HCT116 (cell line): ENCODE results near the gene NKX1-1. TPM values are rescaled to one million over a fixed set of nuclear protein-coding genes. Genes with fewer than 3 reads are reported as not detected.

Experiments
- ATAC-seq: fragments of 200-7000 bp; cut with Tn5 transposase; 2 replicates; pipeline ENCODE4 v1.9.1; 2020; ENCODE audit warnings: mild to moderate bottlenecking, moderate library complexity
- BruUV-seq: library from RNA; stranded (reverse); fragments of 400-500 nt; replicated peaks from 2 replicates; lab custom pipeline; 2021; lab: Mats Ljungman, UMichigan
- CTCF ChIA-PET: fragments of 300-600 bp; sonication (Branson Sonifier 250); formaldehyde crosslinking; loops from one replicate; lab custom pipeline; 2021; ENCODE audit warnings: antibody characterized with exemption; lab: Charles Lee
- POLR2A ChIA-PET: fragments of 300-600, 350-600 bp; sonication (Branson Sonifier 250); formaldehyde crosslinking; loops from one replicate; lab custom pipeline; 2021; ENCODE audit warnings: antibody characterized with exemption; lab: Charles Lee
- RAD21 ChIA-PET, 2 experiments: fragments of 300-600 bp; sonication (Branson Sonifier 250); formaldehyde crosslinking; loops; one replicate each; lab custom pipeline; 2023; ENCODE audit warnings: low total read pairs in 2 of 2; ENCODE audit not compliant: uncharacterized antibody in 2 of 2, unreplicated experiment in 2 of 2, low non-redundant PET in 1 of 2; lab: Charles Lee
- DNase-seq: peaks from one replicate; pipeline ENCODE4 v3.0.0-alpha.2; 2010; ENCODE audit warnings: low read depth, low spot score
- H2AFZ ChIP-seq: fragments of 200-600 bp; shearing (Covaris generic), sonication (generic); 2 replicates; pipeline ENCODE4 v1.6.1; 2017; ENCODE audit warnings: low read depth, mixed run types, mixed read lengths, antibody characterized with exemption, low read length; ENCODE audit not compliant: poor library complexity, severe bottlenecking
- H3K27ac ChIP-seq: 2 replicates; pipeline ENCODE4 v1.5.1; 2012; ENCODE audit warnings: low read depth, low read length
- H3K27me3 ChIP-seq: fragments of 200-600 bp; sonication (generic); 2 replicates; pipeline ENCODE4 v1.6.1; 2016; ENCODE audit warnings: mixed run types, low read length, mixed read lengths; ENCODE audit not compliant: insufficient read depth
- H3K36me3 ChIP-seq, 2 experiments: fragments of 200-500 bp in 1 of 2; fragments of 200-600 bp in 1 of 2; sonication (Bioruptor generic) in 1 of 2; sonication (generic) in 1 of 2; 2 replicates each; pipeline versions ENCODE4 v1.5.1 to v1.6.1; 2014 to 2016; ENCODE audit warnings: low read length in 2 of 2, inconsistent platforms in 1 of 2, mixed read lengths in 1 of 2, mixed run types in 1 of 2; ENCODE audit not compliant: insufficient read depth in 2 of 2, control insufficient read depth in 1 of 2
- H3K4me1 ChIP-seq, 2 experiments: fragments of 200-600 bp in 1 of 2; sonication (generic) in 1 of 2; 2 replicates each; pipeline versions ENCODE4 v1.5.1 to v1.6.1; 2012 to 2017; ENCODE audit warnings: low read length in 2 of 2, inconsistent platforms in 1 of 2, mild to moderate bottlenecking in 1 of 2, mixed read lengths in 1 of 2, mixed run types in 1 of 2, moderate library complexity in 1 of 2; ENCODE audit not compliant: insufficient read depth in 2 of 2, control insufficient read depth in 1 of 2
- H3K4me2 ChIP-seq: fragments of 200-600 bp; sonication (generic); 2 replicates; pipeline ENCODE4 v1.6.1; 2017; ENCODE audit warnings: mixed run types, low read length, mixed read lengths
- H3K4me3 ChIP-seq, 2 experiments: fragments of 200-600 bp in 1 of 2; sonication (generic) in 1 of 2; replicated peaks in 1 of 2; 2 replicates each; pipeline ENCODE4 v1.5.1; 2011 to 2016; ENCODE audit warnings: low read length in 2 of 2, control low read depth in 1 of 2, low read depth in 1 of 2, mild to moderate bottlenecking in 1 of 2, mixed read lengths in 1 of 2, mixed run types in 1 of 2
- H3K79me2 ChIP-seq: fragments of 200-600 bp; sonication (generic); 2 replicates; pipeline ENCODE4 v1.6.1; 2017; ENCODE audit warnings: mild to moderate bottlenecking, mixed run types, low read length, moderate library complexity, mixed read lengths; ENCODE audit not compliant: insufficient read depth
- H3K9ac ChIP-seq: fragments of 200-600 bp; sonication (generic); 2 replicates; pipeline ENCODE4 v1.6.1; 2016; ENCODE audit warnings: low read length, mixed read lengths
- H3K9me2 ChIP-seq: fragments of 200-600 bp; sonication (generic), shearing (Covaris generic); 2 replicates; pipeline ENCODE4 v1.6.1; 2017; ENCODE audit warnings: mixed run types, mild to moderate bottlenecking, moderate library complexity; ENCODE audit not compliant: insufficient read depth
- H3K9me3 ChIP-seq, 2 experiments: fragments of 200-500 bp in 1 of 2; fragments of 200-600 bp in 1 of 2; sonication (Bioruptor generic) in 1 of 2; sonication (generic) in 1 of 2; 2 replicates each; pipeline ENCODE4 v1.6.1; 2014 to 2017; ENCODE audit warnings: low read length in 2 of 2, mixed read lengths in 2 of 2, inconsistent platforms in 1 of 2, low read depth in 1 of 2, mild to moderate bottlenecking in 1 of 2, mixed run types in 1 of 2, moderate library complexity in 1 of 2; ENCODE audit not compliant: control insufficient read depth in 1 of 2, insufficient read depth in 1 of 2
- H4K20me1 ChIP-seq: fragments of 200-600 bp; sonication (generic), shearing (Covaris generic); 2 replicates; pipeline ENCODE4 v1.6.1; 2017; ENCODE audit warnings: mixed run types, mild to moderate bottlenecking, moderate library complexity; ENCODE audit not compliant: insufficient read depth
- CBX3 ChIP-seq: IDR thresholded peaks from 2 replicates; pipeline ENCODE4 v1.6.1; 2012; ENCODE audit warnings: low read depth
- CEBPB ChIP-seq: IDR thresholded peaks from 2 replicates; pipeline ENCODE4 v1.6.1; 2012; ENCODE audit warnings: low read depth
- CTCF ChIP-seq, 3 experiments: fragments of 200-600 bp in 1 of 3; sonication (generic) in 1 of 3; IDR thresholded peaks in 2 of 3; conservative IDR thresholded peaks in 1 of 3; 2 replicates each; pipeline ENCODE4 v1.5.1; 2012 to 2017; ENCODE audit warnings: low read depth in 2 of 3, low read length in 2 of 3, antibody characterized with exemption in 1 of 3, borderline replicate concordance in 1 of 3, control low read depth in 1 of 3, mild to moderate bottlenecking in 1 of 3, mixed read lengths in 1 of 3, mixed run types in 1 of 3, moderate library complexity in 1 of 3; ENCODE audit not compliant: insufficient read depth in 1 of 3
- EGR1 ChIP-seq: IDR thresholded peaks from 2 replicates; pipeline ENCODE4 v1.6.1; 2012; ENCODE audit warnings: low read depth
- EZH2 ChIP-seq: fragments of 200-600 bp; sonication (generic); IDR thresholded peaks from 2 replicates; pipeline ENCODE4 v1.6.1; 2017; ENCODE audit warnings: antibody characterized with exemption, mixed run types
- FOSL1 ChIP-seq: IDR thresholded peaks from 2 replicates; pipeline ENCODE4 v1.6.1; 2012; ENCODE audit warnings: low read depth
- JUND ChIP-seq: IDR thresholded peaks from 2 replicates; pipeline ENCODE4 v1.6.1; 2012
- POLR2A ChIP-seq: IDR thresholded peaks from 2 replicates; pipeline ENCODE4 v1.7.0; 2011; ENCODE audit warnings: borderline replicate concordance; ENCODE audit not compliant: insufficient read depth, insufficient read length; ENCODE audit errors: extremely low read depth
- POLR2AphosphoS5 ChIP-seq: IDR thresholded peaks from 2 replicates; pipeline ENCODE4 v1.6.1; 2011; ENCODE audit warnings: mild to moderate bottlenecking, low read depth, low read length, moderate library complexity
- RAD21 ChIP-seq: IDR thresholded peaks from 2 replicates; pipeline ENCODE4 v1.6.1; 2012; ENCODE audit warnings: low read depth, mild to moderate bottlenecking
- SIN3A ChIP-seq: IDR thresholded peaks from 2 replicates; pipeline ENCODE4 v1.6.1; 2012; ENCODE audit warnings: low read depth
- SP1 ChIP-seq: IDR thresholded peaks from 2 replicates; pipeline ENCODE4 v1.6.1; 2012; ENCODE audit warnings: low read depth
- SRF ChIP-seq: IDR thresholded peaks from 2 replicates; pipeline ENCODE4 v1.6.1; 2012; ENCODE audit warnings: low read depth
- TCF7L2 ChIP-seq: IDR thresholded peaks from 2 replicates; pipeline ENCODE4 v1.7.0; 2011; ENCODE audit warnings: borderline replicate concordance, inconsistent platforms; ENCODE audit not compliant: insufficient read depth, insufficient read length; ENCODE audit errors: extremely low read depth
- YY1 ChIP-seq: IDR thresholded peaks from 2 replicates; pipeline ENCODE4 v1.6.1; 2011; ENCODE audit warnings: low read length, low read depth, moderate library complexity, mild to moderate bottlenecking; ENCODE audit not compliant: insufficient replicate concordance; ENCODE audit errors: extremely low read depth
- ZNF274 ChIP-seq: fragments of 200-500 bp; sonication (Bioruptor generic); IDR thresholded peaks from 2 replicates; pipeline ENCODE4 v1.6.1; 2014; ENCODE audit warnings: mild to moderate bottlenecking, low read depth, low read length, inconsistent platforms
- intact Hi-C: fragments of 100-400 bp; cut with micrococcal nuclease; formaldehyde crosslinking; loops from 2 replicates; pipeline ENCODE4 v1.10.0; 2022
- total RNA-seq: library from RNA; stranded (reverse); gene quantifications from one replicate; pipeline ENCODE4 v1.2.1, GENCODE V29; 2021; ENCODE audit not compliant: unreplicated experiment
- TF ChIP-seq, protein P1 (sequence below): IDR thresholded peaks from 2 replicates; pipeline ENCODE4 v1.6.1; 2012; ENCODE audit warnings: low read depth
- TF ChIP-seq, protein P2 (sequence below): IDR thresholded peaks from 2 replicates; pipeline ENCODE4 v1.6.1; 2011; ENCODE audit warnings: mild to moderate bottlenecking, low read length, moderate library complexity; ENCODE audit not compliant: insufficient replicate concordance; ENCODE audit errors: extremely low read depth
- TF ChIP-seq, protein P3 (sequence below): IDR thresholded peaks from 2 replicates; pipeline ENCODE4 v1.6.1; 2012

Gene NKX1-1
- total RNA-seq, 1 experiment from 2014 or later: not detected

- no peak for TF ChIP-seq YY1
- TF ChIP-seq TCF7L2: no peak
- no peak for TF ChIP-seq SIN3A
- TF ChIP-seq RAD21: no peak
- TF ChIP-seq SRF: no peak
- no peak for TF ChIP-seq POLR2AphosphoS5
- TF ChIP-seq CEBPB: no peak
- TF ChIP-seq EZH2: no peak
- TF ChIP-seq, protein P1, sequence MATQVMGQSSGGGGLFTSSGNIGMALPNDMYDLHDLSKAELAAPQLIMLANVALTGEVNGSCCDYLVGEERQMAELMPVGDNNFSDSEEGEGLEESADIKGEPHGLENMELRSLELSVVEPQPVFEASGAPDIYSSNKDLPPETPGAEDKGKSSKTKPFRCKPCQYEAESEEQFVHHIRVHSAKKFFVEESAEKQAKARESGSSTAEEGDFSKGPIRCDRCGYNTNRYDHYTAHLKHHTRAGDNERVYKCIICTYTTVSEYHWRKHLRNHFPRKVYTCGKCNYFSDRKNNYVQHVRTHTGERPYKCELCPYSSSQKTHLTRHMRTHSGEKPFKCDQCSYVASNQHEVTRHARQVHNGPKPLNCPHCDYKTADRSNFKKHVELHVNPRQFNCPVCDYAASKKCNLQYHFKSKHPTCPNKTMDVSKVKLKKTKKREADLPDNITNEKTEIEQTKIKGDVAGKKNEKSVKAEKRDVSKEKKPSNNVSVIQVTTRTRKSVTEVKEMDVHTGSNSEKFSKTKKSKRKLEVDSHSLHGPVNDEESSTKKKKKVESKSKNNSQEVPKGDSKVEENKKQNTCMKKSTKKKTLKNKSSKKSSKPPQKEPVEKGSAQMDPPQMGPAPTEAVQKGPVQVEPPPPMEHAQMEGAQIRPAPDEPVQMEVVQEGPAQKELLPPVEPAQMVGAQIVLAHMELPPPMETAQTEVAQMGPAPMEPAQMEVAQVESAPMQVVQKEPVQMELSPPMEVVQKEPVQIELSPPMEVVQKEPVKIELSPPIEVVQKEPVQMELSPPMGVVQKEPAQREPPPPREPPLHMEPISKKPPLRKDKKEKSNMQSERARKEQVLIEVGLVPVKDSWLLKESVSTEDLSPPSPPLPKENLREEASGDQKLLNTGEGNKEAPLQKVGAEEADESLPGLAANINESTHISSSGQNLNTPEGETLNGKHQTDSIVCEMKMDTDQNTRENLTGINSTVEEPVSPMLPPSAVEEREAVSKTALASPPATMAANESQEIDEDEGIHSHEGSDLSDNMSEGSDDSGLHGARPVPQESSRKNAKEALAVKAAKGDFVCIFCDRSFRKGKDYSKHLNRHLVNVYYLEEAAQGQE: no peak
- no peak for TF ChIP-seq SP1
- no peak for TF ChIP-seq JUND
- no peak for TF ChIP-seq CBX3
- TF ChIP-seq, protein P2, sequence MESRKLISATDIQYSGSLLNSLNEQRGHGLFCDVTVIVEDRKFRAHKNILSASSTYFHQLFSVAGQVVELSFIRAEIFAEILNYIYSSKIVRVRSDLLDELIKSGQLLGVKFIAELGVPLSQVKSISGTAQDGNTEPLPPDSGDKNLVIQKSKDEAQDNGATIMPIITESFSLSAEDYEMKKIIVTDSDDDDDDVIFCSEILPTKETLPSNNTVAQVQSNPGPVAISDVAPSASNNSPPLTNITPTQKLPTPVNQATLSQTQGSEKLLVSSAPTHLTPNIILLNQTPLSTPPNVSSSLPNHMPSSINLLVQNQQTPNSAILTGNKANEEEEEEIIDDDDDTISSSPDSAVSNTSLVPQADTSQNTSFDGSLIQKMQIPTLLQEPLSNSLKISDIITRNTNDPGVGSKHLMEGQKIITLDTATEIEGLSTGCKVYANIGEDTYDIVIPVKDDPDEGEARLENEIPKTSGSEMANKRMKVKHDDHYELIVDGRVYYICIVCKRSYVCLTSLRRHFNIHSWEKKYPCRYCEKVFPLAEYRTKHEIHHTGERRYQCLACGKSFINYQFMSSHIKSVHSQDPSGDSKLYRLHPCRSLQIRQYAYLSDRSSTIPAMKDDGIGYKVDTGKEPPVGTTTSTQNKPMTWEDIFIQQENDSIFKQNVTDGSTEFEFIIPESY: no peak
- no peak for TF ChIP-seq CTCF (IDR thresholded peaks at IDR 0.05 in 2 of 3, conservative IDR thresholded peaks at IDR 0.05 in 1 of 3; ENCODE audit: borderline replicate concordance in 1 of 3, insufficient read depth in 1 of 3, low read depth in 2 of 3, low read length in 2 of 3)
- TF ChIP-seq ZNF274: no peak
- TF ChIP-seq POLR2A: no peak
- TF ChIP-seq, protein P3, sequence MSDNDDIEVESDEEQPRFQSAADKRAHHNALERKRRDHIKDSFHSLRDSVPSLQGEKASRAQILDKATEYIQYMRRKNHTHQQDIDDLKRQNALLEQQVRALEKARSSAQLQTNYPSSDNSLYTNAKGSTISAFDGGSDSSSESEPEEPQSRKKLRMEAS: no peak
- TF ChIP-seq EGR1: no peak
- no peak for TF ChIP-seq FOSL1
- TF ChIP-seq, all 23 proteins: peak for 0
These were observed 26.4 kb downstream of the NKX1-1 start for GRCh38 chr4:1379801-1380331.

More at GRCh38 chr4:1379801-1380331, 26.4 kb downstream of the NKX1-1 start:
- no peaks in the 10 kb centered on the region for H3K79me2 ChIP-seq
- CTCF ChIA-PET: no interaction called here
- H3K27me3 ChIP-seq: no peaks in the 10 kb centered on the region
- ATAC-seq: no peak
- no peak for DNase-seq
- RAD21 ChIA-PET: no interaction called here
- no peaks in the 10 kb centered on the region for H4K20me1 ChIP-seq
- H3K27ac ChIP-seq: no peak overlapping the region
- no peak overlapping the region for H3K4me3 ChIP-seq
- no peak overlapping the region for H3K4me2 ChIP-seq
- BruUV-seq: no TSS peak
- POLR2A ChIA-PET: no interaction called here
- intact Hi-C loops: no loop called here
- no peak overlapping the region for H3K9ac ChIP-seq
- H3K4me1 ChIP-seq: no peaks in the 10 kb centered on the region
- H3K9me2 ChIP-seq: no peaks in the 10 kb centered on the region
- H3K36me3 ChIP-seq: no peaks in the 10 kb centered on the region; a peak in 1 of 4 replicates
- H3K9me3 ChIP-seq: no peaks in the 10 kb centered on the region
- no peak overlapping the region for H2AFZ ChIP-seq
